ENCODE measurements around the gene ZIC2.
"Not testable (repeated sequence)": the region's sequence is repeated elsewhere in the genome, so short reads cannot be mapped to it uniquely, and the experiment has no call there.

ZIC2 gene

GRCh38 chr13:99981735-99982035 is at the start of gene ZIC2:
ZIC2 (plus strand) TSS chr13:99981784; CDS start chr13:99982065, 281 bp downstream.
- DNase-seq (ENCODE audit: low read depth) = peak; percentile 43

DNA sequence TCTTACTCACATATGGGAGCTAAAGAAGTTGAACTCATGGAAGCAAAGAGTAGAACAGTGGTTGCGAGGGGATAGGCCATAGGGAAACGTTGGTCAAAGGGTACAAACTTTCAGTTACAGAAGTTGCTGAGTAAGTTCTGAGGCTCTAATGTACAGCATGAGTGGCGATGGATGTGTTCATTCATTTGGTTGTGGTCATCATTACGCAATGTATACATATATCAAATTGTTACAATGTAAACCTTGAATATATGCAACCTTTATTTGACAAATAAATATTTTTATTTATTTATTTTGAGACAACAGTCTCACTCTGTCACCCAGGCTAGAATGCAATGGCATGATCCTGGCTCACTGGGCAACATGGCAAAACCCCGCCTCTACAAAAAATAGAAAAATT is 48.7 kb upstream of the ZIC2 start:
- DNase-seq (ENCODE audit: low read depth) = no peak

GRCh38 chr13:99935772-99936171 is 45.8 kb upstream of the ZIC2 start:
- no peak for DNase-seq (ENCODE audit: low read depth)

- DNase-seq (ENCODE audit: low read depth) = no peak
These were observed 42.9 kb upstream of the ZIC2 start for GRCh38 chr13:99938635-99939034.

DNA sequence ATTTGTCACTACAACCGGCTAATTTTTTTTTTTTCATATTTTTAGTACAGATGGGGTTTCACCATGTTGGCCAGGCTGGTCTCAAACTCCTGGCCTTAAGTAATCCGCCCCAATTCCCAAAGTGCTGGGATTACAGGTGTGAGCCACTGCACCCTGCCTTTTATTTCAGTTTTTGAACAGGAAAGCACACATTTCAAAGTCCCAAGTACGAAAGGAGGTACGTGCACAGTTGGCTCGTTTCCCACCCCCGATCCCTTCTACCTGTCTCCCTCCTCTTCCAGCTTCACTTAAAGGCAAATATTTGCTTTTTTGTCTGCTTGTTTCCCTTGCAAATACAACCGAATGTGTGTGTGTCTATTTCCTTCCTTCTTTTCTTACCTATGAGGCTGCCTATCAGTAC is 40.5 kb upstream of the ZIC2 start:
- DNase-seq (ENCODE audit: low read depth) = no peak

- DNase-seq (ENCODE audit: low read depth) = no peak
These were observed 39.7 kb upstream of the ZIC2 start for GRCh38 chr13:99941911-99942310.

DNA sequence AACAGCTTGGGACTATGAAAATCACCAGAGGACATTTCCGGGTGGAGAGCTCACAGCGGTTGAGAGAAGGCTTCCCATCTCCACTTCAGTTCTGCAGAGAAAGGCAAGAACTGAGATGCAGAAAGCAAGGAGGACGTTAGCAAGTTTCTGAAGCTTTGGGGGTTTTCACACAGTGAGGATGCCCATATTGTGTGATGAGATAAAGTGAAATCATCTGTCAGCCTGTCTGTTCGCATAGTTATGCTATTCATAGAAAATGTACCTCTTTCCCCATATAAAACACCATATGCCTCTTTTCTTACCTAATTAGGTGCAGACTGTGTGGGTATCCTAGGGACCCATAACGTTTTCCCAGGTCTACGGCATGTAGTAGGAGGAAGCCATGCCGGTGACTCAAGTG is 37.5 kb upstream of the ZIC2 start:
- DNase-seq (ENCODE audit: low read depth) = no peak

DNA sequence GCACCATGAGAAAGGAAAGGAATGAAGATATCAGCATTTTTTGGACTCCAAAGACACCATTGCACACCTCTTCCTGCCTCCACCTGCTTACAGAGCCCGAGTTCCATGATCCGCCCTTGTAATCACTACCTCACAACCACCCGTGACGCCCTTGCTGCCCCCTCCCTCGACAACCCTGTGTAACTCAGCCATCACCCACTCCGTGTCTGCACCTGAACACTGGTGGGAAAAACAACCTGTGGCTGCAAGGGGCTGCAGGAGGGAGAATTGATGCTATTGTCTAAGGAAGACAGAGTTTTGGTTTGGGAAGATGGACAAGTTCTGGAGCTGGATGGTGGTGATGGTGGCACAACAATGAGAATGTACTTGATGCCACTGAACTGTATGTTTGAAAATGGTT is 37.0 kb upstream of the ZIC2 start:
- DNase-seq (ENCODE audit: low read depth) = no peak

DNA sequence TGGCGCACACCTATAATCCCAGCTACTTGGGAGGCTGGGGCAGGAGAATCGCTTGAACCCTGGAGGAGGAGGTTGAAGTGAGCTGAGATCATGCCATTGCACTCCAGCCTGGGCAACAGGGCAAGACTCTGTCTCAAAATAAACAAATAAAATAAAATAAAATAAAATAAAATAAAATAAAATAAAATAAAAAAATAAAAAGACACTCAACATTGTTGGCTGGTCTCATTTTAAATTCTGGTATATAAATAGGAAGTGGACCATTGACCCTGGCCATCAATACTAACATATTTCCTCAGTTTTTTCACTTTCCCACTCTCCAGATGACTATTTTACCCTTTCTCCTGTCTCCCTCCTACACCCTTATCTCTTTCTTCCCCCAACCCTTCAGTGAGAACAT is 36.1 kb upstream of the ZIC2 start:
- not testable (repeated sequence) for DNase-seq (ENCODE audit: low read depth)

- DNase-seq (ENCODE audit: low read depth) = no peak
These were observed 33.9 kb upstream of the ZIC2 start for GRCh38 chr13:99947666-99948065.

GRCh38 chr13:99948411-99948810 is 33.2 kb upstream of the ZIC2 start:
- DNase-seq (ENCODE audit: low read depth) = no peak

DNA sequence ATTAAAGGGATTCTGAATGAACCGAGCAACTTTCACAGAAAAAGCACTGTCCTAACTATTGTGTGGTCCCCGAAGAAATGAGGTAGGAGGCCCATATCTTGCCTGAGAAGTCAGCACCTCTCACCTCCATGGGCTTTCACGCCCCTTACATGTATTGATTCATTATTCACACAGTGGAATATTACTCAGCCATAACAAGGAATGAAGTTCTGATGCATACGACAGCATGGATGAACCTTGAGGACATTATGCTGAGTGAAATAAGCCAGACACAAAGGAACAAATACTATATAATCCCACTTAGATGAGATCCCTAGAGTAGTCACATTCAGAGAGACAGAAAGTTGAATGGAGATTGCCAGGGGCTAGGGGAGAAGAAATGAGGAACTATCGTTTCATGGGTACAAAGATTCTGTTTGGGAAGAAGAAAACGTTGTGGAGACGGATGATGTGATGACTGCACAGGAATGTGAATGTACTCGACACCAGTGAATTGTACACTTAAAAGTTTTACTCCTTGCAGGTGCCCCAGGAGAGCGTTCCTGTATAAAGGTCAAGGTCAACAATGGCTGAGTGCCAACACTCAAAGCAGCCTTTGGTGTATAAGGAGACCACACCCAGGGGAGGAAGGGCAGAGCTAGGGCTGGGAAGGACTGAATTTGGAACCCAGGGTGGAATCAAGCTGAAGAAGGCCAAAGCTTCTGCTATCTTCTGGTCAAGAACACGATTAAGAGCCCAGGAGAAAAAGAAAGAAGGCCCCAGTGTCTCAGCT is 32.5 kb upstream of the ZIC2 start:
- no peak for DNase-seq (ENCODE audit: low read depth)

DNA sequence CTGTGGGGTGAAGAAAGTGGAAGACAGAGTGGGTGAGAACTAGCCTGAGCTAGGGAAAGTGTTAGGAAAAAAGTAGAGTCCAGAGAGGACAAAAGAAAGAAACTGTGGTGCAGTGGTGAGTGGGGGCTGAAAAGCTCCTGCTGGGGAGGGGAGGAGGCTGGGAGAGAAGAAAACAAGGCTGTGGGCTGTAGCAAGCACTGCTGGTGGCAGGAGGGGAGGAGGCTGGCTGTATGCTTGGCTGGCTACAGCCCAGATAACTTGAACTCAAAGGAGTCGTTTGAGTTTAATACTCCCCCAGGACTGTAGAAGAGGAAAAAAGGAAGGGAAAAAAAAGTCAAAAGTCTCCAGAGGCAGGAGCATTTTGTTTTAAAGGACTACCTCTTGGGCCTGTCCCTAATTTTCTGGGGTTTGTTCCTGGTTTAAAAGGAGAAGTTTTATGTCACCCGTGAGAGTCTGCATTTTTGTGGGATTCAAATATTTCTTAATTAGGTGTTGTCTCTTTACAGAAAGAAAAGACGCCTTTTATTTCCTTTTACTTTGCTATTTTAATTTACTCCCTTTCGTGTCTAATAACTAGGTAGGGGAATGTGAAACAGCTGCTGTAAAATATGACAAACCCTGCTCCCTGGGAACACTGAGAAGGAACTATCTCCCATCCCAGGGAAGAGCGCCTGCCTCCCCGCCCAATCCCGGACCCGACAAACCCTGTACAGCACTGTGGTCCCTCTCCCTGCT is 31.7 kb upstream of the ZIC2 start:
- no peak for DNase-seq (ENCODE audit: low read depth)

- not testable (repeated sequence) for DNase-seq (ENCODE audit: low read depth)
These were observed 29.9 kb upstream of the ZIC2 start for GRCh38 chr13:99951666-99952065.

GRCh38 chr13:99953138-99953755 is 28.3 kb upstream of the ZIC2 start:
- DNase-seq (ENCODE audit: low read depth) = no peak

DNA sequence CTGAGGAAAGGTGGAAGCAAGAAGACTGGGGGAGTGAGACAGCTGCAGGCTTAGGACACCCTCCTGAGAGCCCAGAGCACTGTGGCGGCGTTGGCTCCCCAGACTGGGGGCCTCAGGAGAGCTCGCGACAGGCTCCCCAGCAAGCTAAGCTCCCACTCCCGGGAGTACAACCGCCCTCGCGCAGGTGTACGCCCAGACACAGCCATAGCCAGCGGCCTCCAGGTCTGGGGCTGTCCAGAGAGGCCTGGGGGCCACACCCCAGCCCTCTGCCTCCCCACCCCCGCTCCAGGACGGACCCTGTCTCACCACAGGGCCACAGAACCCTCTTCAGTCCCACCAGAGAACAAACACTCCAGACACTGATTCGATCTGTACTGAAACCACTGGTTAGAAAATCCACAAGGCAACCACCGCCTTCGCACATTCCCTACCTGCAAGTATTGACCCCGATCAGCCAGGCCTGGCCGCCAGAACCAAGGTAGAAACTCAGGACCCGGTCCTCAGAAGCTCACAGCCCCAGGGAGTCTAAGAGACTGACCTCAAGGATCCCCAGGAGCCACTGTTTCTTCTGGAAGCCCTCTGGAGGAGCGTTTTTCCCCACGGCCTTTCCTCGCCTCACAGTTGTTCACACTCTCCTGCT is 26.4 kb upstream of the ZIC2 start:
- no peak for DNase-seq (ENCODE audit: low read depth)

- no peak for DNase-seq (ENCODE audit: low read depth)
These were observed 25.7 kb upstream of the ZIC2 start for GRCh38 chr13:99955747-99956472.

DNA sequence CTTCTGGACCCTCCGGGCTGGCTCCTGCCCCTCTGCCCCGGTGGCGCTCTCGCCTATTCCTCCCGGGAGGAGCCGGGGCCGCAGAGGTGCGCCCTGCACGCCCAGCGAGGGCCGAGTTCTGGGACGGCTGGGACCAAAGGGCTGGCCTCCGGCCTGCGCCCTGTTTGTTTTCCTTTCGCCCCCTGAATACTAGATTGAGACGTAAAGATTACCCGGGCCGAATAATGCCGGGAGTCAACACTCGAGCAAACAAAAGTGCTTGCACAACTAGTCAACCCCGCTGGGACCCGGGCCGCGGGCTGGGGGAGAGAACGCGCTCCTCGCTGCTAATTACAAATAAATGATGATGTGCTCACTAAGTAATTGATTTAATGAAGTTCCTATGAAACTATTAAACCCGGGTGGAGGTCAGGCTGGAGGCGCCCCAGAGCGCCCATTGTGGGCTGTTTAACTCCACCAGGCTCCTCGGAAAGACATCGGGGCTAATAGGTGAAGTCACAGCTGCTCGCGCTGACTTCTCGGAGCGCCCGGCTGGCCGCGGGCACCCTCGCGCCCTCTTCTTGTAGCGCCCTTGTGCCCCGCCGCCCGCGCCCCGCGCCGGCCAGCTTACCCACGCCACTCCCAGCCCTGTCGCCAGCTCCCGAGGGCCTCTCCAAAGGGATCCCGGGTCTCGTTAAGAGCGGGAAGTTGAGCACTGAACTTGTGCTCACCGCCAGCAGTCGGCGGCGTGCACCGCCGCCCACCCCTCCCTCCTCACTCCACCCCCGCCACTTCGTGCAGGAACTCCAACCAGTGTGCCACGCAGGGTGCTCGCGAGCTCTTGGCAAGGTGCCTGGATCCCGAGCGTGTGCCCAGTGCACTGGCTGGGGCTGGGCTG is 24.9 kb upstream of the ZIC2 start:
- DNase-seq (ENCODE audit: low read depth) = no peak

- DNase-seq (ENCODE audit: low read depth) = no peak
These were observed 23.0 kb upstream of the ZIC2 start for GRCh38 chr13:99958406-99959126.

GRCh38 chr13:99959127-99959539 is 22.5 kb upstream of the ZIC2 start:
- DNase-seq (ENCODE audit: low read depth) = no peak

Data from ELR (cell line).